Stromal cell of bone marrow (primary cell): Measurements from ENCODE around the gene PGLYRP1.
A peak's percentile ranks its signal among the peaks of the same experiment; 100 is the strongest.

Experiments used
- DNase-seq: peaks from one replicate; pipeline ENCODE4 v3.0.0-alpha.2; 2012; ENCODE audit warnings: low read depth

The PGLYRP1 gene, protein sequence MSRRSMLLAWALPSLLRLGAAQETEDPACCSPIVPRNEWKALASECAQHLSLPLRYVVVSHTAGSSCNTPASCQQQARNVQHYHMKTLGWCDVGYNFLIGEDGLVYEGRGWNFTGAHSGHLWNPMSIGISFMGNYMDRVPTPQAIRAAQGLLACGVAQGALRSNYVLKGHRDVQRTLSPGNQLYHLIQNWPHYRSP

DNA sequence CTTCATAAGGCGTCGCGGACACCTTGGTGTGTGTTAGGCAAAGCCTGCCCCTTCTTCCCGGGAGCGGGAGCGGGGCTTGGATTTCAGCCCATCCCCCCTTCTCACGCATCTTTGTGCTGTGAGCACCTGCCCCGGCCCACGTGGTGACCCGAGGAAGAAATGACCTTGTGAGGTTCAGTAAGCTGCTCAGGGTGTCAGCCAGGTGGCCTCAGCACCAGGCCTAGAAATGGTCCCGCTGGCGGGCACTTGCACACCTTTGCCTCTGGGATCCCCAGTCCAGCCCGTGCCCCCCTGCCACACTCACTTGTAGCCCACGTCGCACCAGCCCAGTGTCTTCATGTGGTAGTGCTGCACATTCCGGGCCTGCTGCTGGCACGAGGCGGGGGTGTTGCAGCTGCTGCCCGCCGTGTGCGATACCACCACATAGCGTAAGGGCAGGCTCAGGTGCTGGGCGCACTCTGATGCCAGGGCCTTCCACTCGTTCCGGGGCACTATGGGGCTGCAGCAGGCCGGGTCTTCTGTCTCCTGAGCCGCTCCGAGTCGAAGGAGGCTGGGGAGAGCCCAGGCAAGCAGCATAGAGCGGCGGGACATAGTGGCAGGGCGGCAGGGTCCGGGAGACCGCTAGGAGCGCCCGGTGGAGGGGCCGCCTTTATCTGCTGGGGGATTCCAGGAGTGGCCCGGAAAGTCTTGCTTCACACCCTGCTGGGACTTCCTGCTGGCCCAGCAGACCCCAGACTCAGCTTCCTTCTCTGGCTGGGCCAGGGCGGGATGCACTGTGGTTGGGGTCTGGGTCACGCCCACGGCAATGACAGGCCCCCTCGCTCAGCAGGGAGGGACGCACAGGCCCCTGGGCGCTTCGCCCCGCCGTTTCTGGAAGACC is at the start of gene PGLYRP1:
PGLYRP1 (minus strand) TSS at position 623 of the 880 bp plus-strand sequence; CDS start at position 591, 32 bp downstream.
- no peak for DNase-seq

- DNase-seq, result peak; percentile 79
Observed at GRCh38 chr19:46069806-46070341, 47.0 kb upstream of the PGLYRP1 start.

- DNase-seq, result peak; percentile 87
Observed at GRCh38 chr19:46068345-46069258, 45.7 kb upstream of the PGLYRP1 start.

- no peak for DNase-seq
Observed at GRCh38 chr19:46067691-46068090, 44.8 kb upstream of the PGLYRP1 start.

GRCh38 chr19:46066471-46066870 is 43.6 kb upstream of the PGLYRP1 start:
- DNase-seq, result no peak

GRCh38 chr19:46065486-46066071 is 42.7 kb upstream of the PGLYRP1 start:
- DNase-seq, result peak; percentile 47

GRCh38 chr19:46063201-46063600 is 40.3 kb upstream of the PGLYRP1 start:
- no peak for DNase-seq

- no peak for DNase-seq
Observed at GRCh38 chr19:46060012-46060411, 37.2 kb upstream of the PGLYRP1 start.

DNA sequence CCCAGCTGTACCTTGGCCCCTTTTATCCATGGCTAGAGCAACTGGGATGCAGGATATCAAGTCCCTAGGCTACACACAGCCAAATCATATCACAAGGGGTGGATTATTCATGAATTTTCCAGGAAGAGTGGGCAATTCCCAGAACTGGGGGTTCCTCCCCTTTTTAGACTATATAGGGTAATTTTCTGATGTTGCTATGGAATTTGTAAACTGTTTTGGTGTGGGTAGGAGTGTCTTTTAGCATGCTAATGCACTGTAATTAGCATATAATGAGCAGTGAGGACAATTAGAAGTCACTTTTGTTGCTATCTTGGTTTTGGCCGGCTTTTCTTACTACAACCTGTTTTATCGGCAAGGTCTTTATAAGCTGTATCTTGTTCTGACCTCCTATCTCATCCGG is 35.9 kb upstream of the PGLYRP1 start:
- no peak for DNase-seq

- DNase-seq, result no peak
Observed at GRCh38 chr19:46056536-46056935, 33.7 kb upstream of the PGLYRP1 start.

- DNase-seq, result no peak
Observed at GRCh38 chr19:46052896-46053295, 30.0 kb upstream of the PGLYRP1 start.

- DNase-seq, result no peak
Observed at GRCh38 chr19:46049597-46049996, 26.7 kb upstream of the PGLYRP1 start.

DNA sequence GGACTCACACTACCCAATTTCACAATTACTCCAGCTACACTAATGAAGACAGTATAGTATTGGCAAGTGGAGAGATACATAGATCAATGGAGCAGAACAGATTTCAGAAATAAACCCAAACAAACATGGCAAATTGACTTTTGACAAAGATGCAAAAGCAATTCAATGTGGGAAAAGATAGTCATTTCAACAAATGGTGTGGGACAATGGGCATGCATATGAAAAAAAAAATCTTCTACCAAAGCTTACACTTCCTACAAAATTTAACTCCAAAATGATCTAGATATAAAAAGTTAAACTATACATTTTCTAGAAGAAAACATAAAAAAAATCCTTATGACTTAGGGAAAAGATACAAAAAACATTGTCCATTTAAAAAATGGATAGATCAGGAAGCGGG is 20.7 kb upstream of the PGLYRP1 start:
- DNase-seq, result no peak

DNA sequence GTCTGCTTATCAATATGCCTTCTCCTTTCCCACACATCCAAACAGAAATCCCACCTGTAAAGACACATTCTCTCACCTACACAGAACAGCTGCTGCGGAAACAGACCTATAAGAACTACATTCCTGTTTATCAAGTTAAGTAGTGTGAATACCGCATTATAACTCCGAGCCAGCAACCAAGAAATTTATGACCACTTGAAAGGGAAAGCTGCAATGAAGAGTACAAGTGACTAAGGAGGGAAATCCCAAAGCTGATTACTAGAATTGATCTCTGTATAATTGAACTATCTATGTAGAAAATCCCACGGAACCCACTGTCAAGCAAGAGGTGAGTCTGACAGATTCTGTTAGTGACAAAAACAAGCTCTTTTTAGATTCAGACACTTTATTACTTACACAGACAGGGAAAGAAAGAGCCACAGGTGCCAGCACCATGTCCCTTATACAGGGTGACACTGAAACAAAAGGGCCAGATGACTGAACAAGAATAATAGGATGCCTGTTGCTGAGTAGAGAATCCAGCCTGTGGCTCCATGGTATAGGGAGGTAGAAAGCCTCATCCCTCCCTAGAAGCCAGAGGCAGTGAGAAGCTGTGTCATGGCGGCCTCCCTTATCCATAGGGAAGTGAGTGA is 19.5 kb upstream of the PGLYRP1 start:
- DNase-seq, result no peak

- DNase-seq, result no peak
Observed at GRCh38 chr19:46040952-46041500, 18.2 kb upstream of the PGLYRP1 start, which contains the start of gene IGFL4. TSS of gene IGFL4 (minus strand) at chr19:46041002. CDS start at chr19:46040962, 40 bp downstream.

- DNase-seq, result no peak
Observed at GRCh38 chr19:46040125-46040524, 17.3 kb upstream of the PGLYRP1 start.

- no peak for DNase-seq
Observed at GRCh38 chr19:46036744-46037128, 13.9 kb upstream of the PGLYRP1 start.

GRCh38 chr19:46035986-46036743 is 13.3 kb upstream of the PGLYRP1 start:
- DNase-seq, result no peak

DNA sequence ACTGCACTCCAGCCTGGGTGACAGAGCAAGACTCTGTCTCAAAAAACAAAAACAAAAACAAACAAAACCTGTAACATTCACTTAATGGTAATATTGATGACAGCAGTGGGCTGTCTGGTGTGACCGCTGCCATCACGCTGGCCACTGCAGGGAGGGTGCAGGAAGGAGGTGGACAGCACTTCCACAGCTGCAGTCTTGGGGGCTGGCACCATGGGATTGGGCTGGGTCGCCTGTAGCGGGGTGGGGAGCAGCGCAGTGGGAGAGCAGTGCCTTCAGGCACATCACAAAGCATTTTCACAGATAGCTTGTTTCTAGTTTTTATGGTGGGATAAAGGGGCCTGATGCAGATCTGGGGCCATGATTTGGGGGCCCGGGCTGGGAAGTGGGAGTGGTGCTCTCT is 12.7 kb upstream of the PGLYRP1 start:
- no peak for DNase-seq

GRCh38 chr19:46033401-46033800 is 10.5 kb upstream of the PGLYRP1 start:
- no peak for DNase-seq
